22Rv1 (cell line): ENCODE results near the gene PCDH9.

Experiments used
- ZFX ChIP-seq: fragments of 450-650 bp; IDR thresholded peaks from 2 replicates; pipeline ENCODE4 v1.6.1; 2017; ENCODE audit warnings: antibody characterized with exemption, borderline replicate concordance
- TF ChIP-seq, protein P1 (sequence below): fragments of 450-650 bp; IDR thresholded peaks from 2 replicates; pipeline ENCODE4 v1.5.1; 2017; ENCODE audit warnings: mild to moderate bottlenecking

GRCh38 chr13:66933527-66933926, 296.6 kb downstream of the PCDH9 start:
- TF ChIP-seq, protein P1, sequence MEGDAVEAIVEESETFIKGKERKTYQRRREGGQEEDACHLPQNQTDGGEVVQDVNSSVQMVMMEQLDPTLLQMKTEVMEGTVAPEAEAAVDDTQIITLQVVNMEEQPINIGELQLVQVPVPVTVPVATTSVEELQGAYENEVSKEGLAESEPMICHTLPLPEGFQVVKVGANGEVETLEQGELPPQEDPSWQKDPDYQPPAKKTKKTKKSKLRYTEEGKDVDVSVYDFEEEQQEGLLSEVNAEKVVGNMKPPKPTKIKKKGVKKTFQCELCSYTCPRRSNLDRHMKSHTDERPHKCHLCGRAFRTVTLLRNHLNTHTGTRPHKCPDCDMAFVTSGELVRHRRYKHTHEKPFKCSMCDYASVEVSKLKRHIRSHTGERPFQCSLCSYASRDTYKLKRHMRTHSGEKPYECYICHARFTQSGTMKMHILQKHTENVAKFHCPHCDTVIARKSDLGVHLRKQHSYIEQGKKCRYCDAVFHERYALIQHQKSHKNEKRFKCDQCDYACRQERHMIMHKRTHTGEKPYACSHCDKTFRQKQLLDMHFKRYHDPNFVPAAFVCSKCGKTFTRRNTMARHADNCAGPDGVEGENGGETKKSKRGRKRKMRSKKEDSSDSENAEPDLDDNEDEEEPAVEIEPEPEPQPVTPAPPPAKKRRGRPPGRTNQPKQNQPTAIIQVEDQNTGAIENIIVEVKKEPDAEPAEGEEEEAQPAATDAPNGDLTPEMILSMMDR: no peak
- TF ChIP-seq ZFX: no peak
